H9 (cell line): ENCODE measurements around the gene GTF3C5. TPM values are rescaled to one million over a fixed set of nuclear protein-coding genes. Genes with fewer than 3 reads are reported as not detected.

Experiments used
- DNase-seq: peaks from one replicate; pipeline ENCODE4 v3.0.0-alpha.2; 2017
- H2AFZ ChIP-seq: one replicate; pipeline ENCODE4 v1.6.1; 2013; ENCODE audit warnings: mild to moderate bottlenecking, low read length, control low read depth, moderate library complexity
- H2AK5ac ChIP-seq: 2 replicates; pipeline ENCODE4 v1.6.1; 2013; ENCODE audit warnings: low read length, control low read depth, mixed read lengths; ENCODE audit not compliant: insufficient read length
- H2BK120ac ChIP-seq: one replicate; pipeline ENCODE4 v1.6.1; 2013; ENCODE audit warnings: low read depth, mild to moderate bottlenecking, low read length, control low read depth, inconsistent platforms; ENCODE audit not compliant: poor library complexity, severe bottlenecking
- H2BK12ac ChIP-seq: 2 replicates; pipeline ENCODE4 v1.6.1; 2013; ENCODE audit warnings: low read length, control low read depth, mixed read lengths, low read depth; ENCODE audit not compliant: insufficient read length
- H2BK15ac ChIP-seq: 2 replicates; pipeline ENCODE4 v1.6.1; 2013; ENCODE audit warnings: low read depth, low read length, control low read depth
- H2BK20ac ChIP-seq: one replicate; pipeline ENCODE4 v1.6.1; 2013; ENCODE audit warnings: low read depth, mild to moderate bottlenecking, low read length, control low read depth, inconsistent platforms; ENCODE audit not compliant: poor library complexity, severe bottlenecking
- H2BK5ac ChIP-seq: 2 replicates; pipeline ENCODE4 v1.6.1; 2013; ENCODE audit warnings: low read length, control low read depth, mixed read lengths; ENCODE audit not compliant: insufficient read length
- H3K14ac ChIP-seq: 2 replicates; pipeline ENCODE4 v1.6.1; 2013; ENCODE audit warnings: low read length, control low read depth; ENCODE audit not compliant: insufficient read depth
- H3K18ac ChIP-seq: 2 replicates; pipeline ENCODE4 v1.6.1; 2013; ENCODE audit warnings: low read depth, mild to moderate bottlenecking, mixed read lengths, low read length, control low read depth; ENCODE audit not compliant: insufficient read length
- H3K23ac ChIP-seq: 2 replicates; pipeline ENCODE4 v1.6.1; 2013; ENCODE audit warnings: low read length, control low read depth, mixed read lengths, low read depth; ENCODE audit not compliant: insufficient read length
- H3K23me2 ChIP-seq: 2 replicates; pipeline ENCODE4 v1.6.1; 2013; ENCODE audit warnings: low read depth, mild to moderate bottlenecking, mixed read lengths, low read length, control low read depth; ENCODE audit not compliant: insufficient read length, poor library complexity, severe bottlenecking
- H3K27ac ChIP-seq: 2 replicates; pipeline ENCODE4 v1.5.1; 2013; ENCODE audit warnings: low read length, control low read depth, mixed read lengths, low read depth; ENCODE audit not compliant: insufficient read length
- H3K27me3 ChIP-seq: 2 replicates; pipeline ENCODE4 v1.6.1; 2013; ENCODE audit warnings: low read length, control low read depth, inconsistent platforms; ENCODE audit not compliant: insufficient read depth
- H3K4ac ChIP-seq: 2 replicates; pipeline ENCODE4 v1.6.1; 2013; ENCODE audit warnings: low read depth, mild to moderate bottlenecking, control low read depth, inconsistent platforms, low read length, moderate library complexity
- H3K4me1 ChIP-seq: 2 replicates; pipeline ENCODE4 v1.6.1; 2013; ENCODE audit warnings: low read length, control low read depth, inconsistent platforms; ENCODE audit not compliant: insufficient read depth
- H3K4me2 ChIP-seq: 2 replicates; pipeline ENCODE4 v1.6.1; 2013; ENCODE audit warnings: low read length, control low read depth, mixed read lengths; ENCODE audit not compliant: insufficient read length, insufficient read depth
- H3K56ac ChIP-seq: 2 replicates; pipeline ENCODE4 v1.6.1; 2013; ENCODE audit warnings: low read depth, mild to moderate bottlenecking, mixed read lengths, low read length, control low read depth; ENCODE audit not compliant: insufficient read length
- H3K79me1 ChIP-seq: 2 replicates; pipeline ENCODE4 v1.6.1; 2013; ENCODE audit warnings: low read depth, mild to moderate bottlenecking, moderate library complexity, low read length, control low read depth, inconsistent platforms; ENCODE audit not compliant: insufficient read depth, poor library complexity, severe bottlenecking
- H3K79me2 ChIP-seq: 2 replicates; pipeline ENCODE4 v1.6.1; 2013; ENCODE audit warnings: low read length, control low read depth, inconsistent platforms; ENCODE audit not compliant: insufficient read depth
- H3K9ac ChIP-seq: 2 replicates; pipeline ENCODE4 v1.6.1; 2013; ENCODE audit warnings: low read length, control low read depth, mixed read lengths; ENCODE audit not compliant: insufficient read length; ENCODE audit errors: extremely low read depth
- H3K9me3 ChIP-seq: one replicate; pipeline ENCODE4 v1.6.1; 2013; ENCODE audit warnings: low read depth, low read length, inconsistent platforms; ENCODE audit not compliant: control insufficient read depth
- H3T11ph ChIP-seq: one replicate; pipeline ENCODE4 v1.6.1; 2013; ENCODE audit warnings: mild to moderate bottlenecking, low read length, control low read depth, inconsistent platforms
- H4K20me1 ChIP-seq: one replicate; pipeline ENCODE4 v1.6.1; 2013; ENCODE audit not compliant: control insufficient read depth, insufficient read length, insufficient read depth
- H4K5ac ChIP-seq: 2 replicates; pipeline ENCODE4 v1.6.1; 2013; ENCODE audit warnings: low read depth, mild to moderate bottlenecking, mixed read lengths, low read length, control low read depth; ENCODE audit not compliant: insufficient read length
- H4K8ac ChIP-seq: replicated peaks from 2 replicates; pipeline ENCODE4 v1.6.1; 2013; ENCODE audit warnings: low read length, control low read depth, mixed read lengths, low read depth; ENCODE audit not compliant: insufficient read length
- H4K91ac ChIP-seq: 2 replicates; pipeline ENCODE4 v1.6.1; 2013; ENCODE audit warnings: low read depth, mild to moderate bottlenecking, moderate library complexity, mixed read lengths, low read length, control low read depth; ENCODE audit not compliant: insufficient read length
- H3K27ac Mint-ChIP-seq, 3 experiments: 2 replicates in 2 of 3; 3 replicates in 1 of 3; pipeline ENCODE4 v1.8.0; 2020 to 2021; ENCODE audit warnings: mixed read lengths in 3 of 3, mild to moderate bottlenecking in 1 of 3, moderate library complexity in 1 of 3
- H3K27me3 Mint-ChIP-seq: 2 replicates; pipeline ENCODE4 v1.8.0; 2021; ENCODE audit warnings: low read depth, mild to moderate bottlenecking, moderate library complexity, mixed read lengths
- H3K36me3 Mint-ChIP-seq, 3 experiments: 2 replicates in 2 of 3; 3 replicates in 1 of 3; pipeline ENCODE4 v1.8.0; 2020 to 2021; ENCODE audit warnings: low read depth in 3 of 3, mixed read lengths in 3 of 3; ENCODE audit not compliant: insufficient read depth in 1 of 3
- H3K4me1 Mint-ChIP-seq, 2 experiments: 2 replicates each; pipeline ENCODE4 v1.8.0; 2020; ENCODE audit warnings: mixed read lengths in 2 of 2
- H3K4me3 Mint-ChIP-seq, 2 experiments: 2 replicates in 1 of 2; 3 replicates in 1 of 2; pipeline ENCODE4 v1.8.0; 2020 to 2021; ENCODE audit warnings: mild to moderate bottlenecking in 2 of 2, mixed read lengths in 2 of 2, moderate library complexity in 1 of 2
- H3K9me3 Mint-ChIP-seq, 2 experiments: 2 replicates in 1 of 2; 3 replicates in 1 of 2; pipeline ENCODE4 v1.8.0; 2020; ENCODE audit warnings: mild to moderate bottlenecking in 2 of 2, mixed read lengths in 2 of 2, moderate library complexity in 1 of 2
- WGBS: extraction: QIAGEN DNeasy Blood & Tissue Kit; methylation state at CpG from one replicate; pipeline ENCODE4 v1.1.7; 2013; ENCODE audit warnings: missing lambda C conversion rate, low lambda C conversion rate, mixed read lengths; ENCODE audit not compliant: insufficient read length; ENCODE audit errors: extremely low coverage; 5-methylcytosine and 5-hydroxymethylcytosine counted together
- total RNA-seq: library from RNA; stranded (reverse); gene quantifications from 2 replicates; pipeline ENCODE4 v1.2.1, GENCODE V29; 2021
- TF ChIP-seq, protein P1 (sequence below): fragments of 200-600 bp; sonication (generic); conservative IDR thresholded peaks from 3 replicates; pipeline ENCODE4 v1.8.0; 2021; ENCODE audit warnings: antibody characterized with exemption, mild to moderate bottlenecking

Gene GTF3C5
- total RNA-seq, 1 experiment from 2014 or later, result 88.9 TPM

DNA sequence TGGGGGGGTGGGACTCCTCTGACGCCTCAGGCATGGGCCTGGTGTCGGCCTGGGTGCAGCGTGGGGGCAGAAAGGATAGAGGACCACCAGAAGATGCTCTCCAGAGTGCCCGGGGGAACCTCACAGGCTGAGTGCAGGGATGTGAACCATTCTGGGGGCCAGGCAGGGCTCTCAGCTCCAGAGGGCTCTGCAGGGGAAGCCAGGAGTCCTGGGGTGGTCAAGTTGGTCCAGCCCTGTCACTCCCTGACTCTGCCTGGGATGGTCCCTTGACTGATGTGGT, 45.8 kb upstream of the GTF3C5 start:
- Histone ChIP-seq H2BK12ac (no peak overlapping the region), H3T11ph (no peak overlapping the region), H3K23me2 (no peaks in the 10 kb centered on the region), H2BK20ac (no peak overlapping the region), H2BK120ac (no peak overlapping the region), H4K20me1 (no peaks in the 10 kb centered on the region), H3K9me3 (no peaks in the 10 kb centered on the region), H3K79me1 (no peaks in the 10 kb centered on the region), H2BK5ac (no peak overlapping the region), H3K79me2 (no peaks in the 10 kb centered on the region), H4K8ac (no peak overlapping the region), H3K27ac (no peak overlapping the region), H2AK5ac (no peak overlapping the region), H4K5ac (no peak overlapping the region), H3K14ac (no peak overlapping the region), H3K4me1 (no peaks in the 10 kb centered on the region), H3K23ac (no peak overlapping the region), H3K9ac (no peak overlapping the region), H3K18ac (no peak overlapping the region), H3K27me3 (no peaks in the 10 kb centered on the region), H4K91ac (no peak overlapping the region), H3K4me2 (no peak overlapping the region), H2BK15ac (no peak overlapping the region), H3K4ac (no peak overlapping the region), H2AFZ (no peak overlapping the region), H3K56ac (no peak overlapping the region)
- no CpG with 5 or more reads among the region's 4 CpGs for WGBS
- no peaks in the 10 kb centered on the region for H3K36me3 Mint-ChIP-seq
- no peak overlapping the region for H3K27ac Mint-ChIP-seq
- no peak for DNase-seq
- no peak overlapping the region for H3K4me3 Mint-ChIP-seq
- peaks cover 58% of the 10 kb centered on the region for H3K27me3 Mint-ChIP-seq
- H3K9me3 Mint-ChIP-seq, result peaks cover 0 to under 1% of the 10 kb centered on the region in 2 experiments; a peak in 3 of 5 replicates
- TF ChIP-seq, protein P1, sequence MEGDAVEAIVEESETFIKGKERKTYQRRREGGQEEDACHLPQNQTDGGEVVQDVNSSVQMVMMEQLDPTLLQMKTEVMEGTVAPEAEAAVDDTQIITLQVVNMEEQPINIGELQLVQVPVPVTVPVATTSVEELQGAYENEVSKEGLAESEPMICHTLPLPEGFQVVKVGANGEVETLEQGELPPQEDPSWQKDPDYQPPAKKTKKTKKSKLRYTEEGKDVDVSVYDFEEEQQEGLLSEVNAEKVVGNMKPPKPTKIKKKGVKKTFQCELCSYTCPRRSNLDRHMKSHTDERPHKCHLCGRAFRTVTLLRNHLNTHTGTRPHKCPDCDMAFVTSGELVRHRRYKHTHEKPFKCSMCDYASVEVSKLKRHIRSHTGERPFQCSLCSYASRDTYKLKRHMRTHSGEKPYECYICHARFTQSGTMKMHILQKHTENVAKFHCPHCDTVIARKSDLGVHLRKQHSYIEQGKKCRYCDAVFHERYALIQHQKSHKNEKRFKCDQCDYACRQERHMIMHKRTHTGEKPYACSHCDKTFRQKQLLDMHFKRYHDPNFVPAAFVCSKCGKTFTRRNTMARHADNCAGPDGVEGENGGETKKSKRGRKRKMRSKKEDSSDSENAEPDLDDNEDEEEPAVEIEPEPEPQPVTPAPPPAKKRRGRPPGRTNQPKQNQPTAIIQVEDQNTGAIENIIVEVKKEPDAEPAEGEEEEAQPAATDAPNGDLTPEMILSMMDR, result no peak
- H3K4me1 Mint-ChIP-seq, result no peaks in the 10 kb centered on the region
